H9 (cell line): ENCODE results near the gene RIOX2. TPM values are rescaled to one million over a fixed set of nuclear protein-coding genes. Genes with fewer than 3 reads are reported as not detected.

Source experiments
- DNase-seq: peaks from one replicate; pipeline ENCODE4 v3.0.0-alpha.2; 2017
- H2AFZ ChIP-seq: one replicate; pipeline ENCODE4 v1.6.1; 2013; ENCODE audit warnings: mild to moderate bottlenecking, low read length, control low read depth, moderate library complexity
- H2AK5ac ChIP-seq: 2 replicates; pipeline ENCODE4 v1.6.1; 2013; ENCODE audit warnings: low read length, control low read depth, mixed read lengths; ENCODE audit not compliant: insufficient read length
- H2BK120ac ChIP-seq: one replicate; pipeline ENCODE4 v1.6.1; 2013; ENCODE audit warnings: low read depth, mild to moderate bottlenecking, low read length, control low read depth, inconsistent platforms; ENCODE audit not compliant: poor library complexity, severe bottlenecking
- H2BK12ac ChIP-seq: 2 replicates; pipeline ENCODE4 v1.6.1; 2013; ENCODE audit warnings: low read length, control low read depth, mixed read lengths, low read depth; ENCODE audit not compliant: insufficient read length
- H2BK15ac ChIP-seq: 2 replicates; pipeline ENCODE4 v1.6.1; 2013; ENCODE audit warnings: low read depth, low read length, control low read depth
- H2BK20ac ChIP-seq: one replicate; pipeline ENCODE4 v1.6.1; 2013; ENCODE audit warnings: low read depth, mild to moderate bottlenecking, low read length, control low read depth, inconsistent platforms; ENCODE audit not compliant: poor library complexity, severe bottlenecking
- H2BK5ac ChIP-seq: 2 replicates; pipeline ENCODE4 v1.6.1; 2013; ENCODE audit warnings: low read length, control low read depth, mixed read lengths; ENCODE audit not compliant: insufficient read length
- H3K14ac ChIP-seq: 2 replicates; pipeline ENCODE4 v1.6.1; 2013; ENCODE audit warnings: low read length, control low read depth; ENCODE audit not compliant: insufficient read depth
- H3K18ac ChIP-seq: 2 replicates; pipeline ENCODE4 v1.6.1; 2013; ENCODE audit warnings: low read depth, mild to moderate bottlenecking, mixed read lengths, low read length, control low read depth; ENCODE audit not compliant: insufficient read length
- H3K23ac ChIP-seq: 2 replicates; pipeline ENCODE4 v1.6.1; 2013; ENCODE audit warnings: low read length, control low read depth, mixed read lengths, low read depth; ENCODE audit not compliant: insufficient read length
- H3K23me2 ChIP-seq: 2 replicates; pipeline ENCODE4 v1.6.1; 2013; ENCODE audit warnings: low read depth, mild to moderate bottlenecking, mixed read lengths, low read length, control low read depth; ENCODE audit not compliant: insufficient read length, poor library complexity, severe bottlenecking
- H3K27ac ChIP-seq: 2 replicates; pipeline ENCODE4 v1.5.1; 2013; ENCODE audit warnings: low read length, control low read depth, mixed read lengths, low read depth; ENCODE audit not compliant: insufficient read length
- H3K27me3 ChIP-seq: 2 replicates; pipeline ENCODE4 v1.6.1; 2013; ENCODE audit warnings: low read length, control low read depth, inconsistent platforms; ENCODE audit not compliant: insufficient read depth
- H3K4ac ChIP-seq: 2 replicates; pipeline ENCODE4 v1.6.1; 2013; ENCODE audit warnings: low read depth, mild to moderate bottlenecking, control low read depth, inconsistent platforms, low read length, moderate library complexity
- H3K4me1 ChIP-seq: 2 replicates; pipeline ENCODE4 v1.6.1; 2013; ENCODE audit warnings: low read length, control low read depth, inconsistent platforms; ENCODE audit not compliant: insufficient read depth
- H3K4me2 ChIP-seq: 2 replicates; pipeline ENCODE4 v1.6.1; 2013; ENCODE audit warnings: low read length, control low read depth, mixed read lengths; ENCODE audit not compliant: insufficient read length, insufficient read depth
- H3K56ac ChIP-seq: 2 replicates; pipeline ENCODE4 v1.6.1; 2013; ENCODE audit warnings: low read depth, mild to moderate bottlenecking, mixed read lengths, low read length, control low read depth; ENCODE audit not compliant: insufficient read length
- H3K79me1 ChIP-seq: 2 replicates; pipeline ENCODE4 v1.6.1; 2013; ENCODE audit warnings: low read depth, mild to moderate bottlenecking, moderate library complexity, low read length, control low read depth, inconsistent platforms; ENCODE audit not compliant: insufficient read depth, poor library complexity, severe bottlenecking
- H3K79me2 ChIP-seq: 2 replicates; pipeline ENCODE4 v1.6.1; 2013; ENCODE audit warnings: low read length, control low read depth, inconsistent platforms; ENCODE audit not compliant: insufficient read depth
- H3K9ac ChIP-seq: 2 replicates; pipeline ENCODE4 v1.6.1; 2013; ENCODE audit warnings: low read length, control low read depth, mixed read lengths; ENCODE audit not compliant: insufficient read length; ENCODE audit errors: extremely low read depth
- H3K9me3 ChIP-seq: one replicate; pipeline ENCODE4 v1.6.1; 2013; ENCODE audit warnings: low read depth, low read length, inconsistent platforms; ENCODE audit not compliant: control insufficient read depth
- H3T11ph ChIP-seq: one replicate; pipeline ENCODE4 v1.6.1; 2013; ENCODE audit warnings: mild to moderate bottlenecking, low read length, control low read depth, inconsistent platforms
- H4K20me1 ChIP-seq: one replicate; pipeline ENCODE4 v1.6.1; 2013; ENCODE audit not compliant: control insufficient read depth, insufficient read length, insufficient read depth
- H4K5ac ChIP-seq: 2 replicates; pipeline ENCODE4 v1.6.1; 2013; ENCODE audit warnings: low read depth, mild to moderate bottlenecking, mixed read lengths, low read length, control low read depth; ENCODE audit not compliant: insufficient read length
- H4K8ac ChIP-seq: replicated peaks from 2 replicates; pipeline ENCODE4 v1.6.1; 2013; ENCODE audit warnings: low read length, control low read depth, mixed read lengths, low read depth; ENCODE audit not compliant: insufficient read length
- H4K91ac ChIP-seq: 2 replicates; pipeline ENCODE4 v1.6.1; 2013; ENCODE audit warnings: low read depth, mild to moderate bottlenecking, moderate library complexity, mixed read lengths, low read length, control low read depth; ENCODE audit not compliant: insufficient read length
- H3K27ac Mint-ChIP-seq, 3 experiments: 2 replicates in 2 of 3; 3 replicates in 1 of 3; pipeline ENCODE4 v1.8.0; 2020 to 2021; ENCODE audit warnings: mixed read lengths in 3 of 3, mild to moderate bottlenecking in 1 of 3, moderate library complexity in 1 of 3
- H3K27me3 Mint-ChIP-seq: 2 replicates; pipeline ENCODE4 v1.8.0; 2021; ENCODE audit warnings: low read depth, mild to moderate bottlenecking, moderate library complexity, mixed read lengths
- H3K36me3 Mint-ChIP-seq, 3 experiments: 2 replicates in 2 of 3; 3 replicates in 1 of 3; pipeline ENCODE4 v1.8.0; 2020 to 2021; ENCODE audit warnings: low read depth in 3 of 3, mixed read lengths in 3 of 3; ENCODE audit not compliant: insufficient read depth in 1 of 3
- H3K4me1 Mint-ChIP-seq, 2 experiments: 2 replicates each; pipeline ENCODE4 v1.8.0; 2020; ENCODE audit warnings: mixed read lengths in 2 of 2
- H3K4me3 Mint-ChIP-seq, 2 experiments: 2 replicates in 1 of 2; 3 replicates in 1 of 2; pipeline ENCODE4 v1.8.0; 2020 to 2021; ENCODE audit warnings: mild to moderate bottlenecking in 2 of 2, mixed read lengths in 2 of 2, moderate library complexity in 1 of 2
- H3K9me3 Mint-ChIP-seq, 2 experiments: 2 replicates in 1 of 2; 3 replicates in 1 of 2; pipeline ENCODE4 v1.8.0; 2020; ENCODE audit warnings: mild to moderate bottlenecking in 2 of 2, mixed read lengths in 2 of 2, moderate library complexity in 1 of 2
- CTCF ChIP-seq: fragments of 200-600 bp; sonication (generic); conservative IDR thresholded peaks from 3 replicates; pipeline ENCODE4 v1.8.0; 2021; ENCODE audit warnings: antibody characterized with exemption, mild to moderate bottlenecking
- WGBS: extraction: QIAGEN DNeasy Blood & Tissue Kit; methylation state at CpG from one replicate; pipeline ENCODE4 v1.1.7; 2013; ENCODE audit warnings: missing lambda C conversion rate, low lambda C conversion rate, mixed read lengths; ENCODE audit not compliant: insufficient read length; ENCODE audit errors: extremely low coverage; 5-methylcytosine and 5-hydroxymethylcytosine counted together
- total RNA-seq: library from RNA; stranded (reverse); gene quantifications from 2 replicates; pipeline ENCODE4 v1.2.1, GENCODE V29; 2021

Gene RIOX2
- total RNA-seq, 1 experiment from 2014 or later: 15.5 TPM

GRCh38 chr3:97958396-97958795, 13.8 kb downstream of the RIOX2 start:
- no peak overlapping the region for H2BK5ac ChIP-seq
- H3K18ac ChIP-seq: no peak overlapping the region
- H3K23ac ChIP-seq: no peak overlapping the region
- no CpG with 5 or more reads among the region's 2 CpGs for WGBS
- no peak for DNase-seq
- no peak overlapping the region for H4K5ac ChIP-seq
- H4K91ac ChIP-seq: no peak overlapping the region
- H3K9ac ChIP-seq: no peak overlapping the region
- no peaks in the 10 kb centered on the region for H3K4me1 ChIP-seq
- no peak overlapping the region for H2BK20ac ChIP-seq
- H4K20me1 ChIP-seq: no peaks in the 10 kb centered on the region
- Mint-ChIP-seq H3K36me3 (peaks cover 0 to 8% (median 2%) of the 10 kb centered on the region in 3 experiments; a peak in 3 of 7 replicates), H3K4me1 (peaks cover 0 to 2% of the 10 kb centered on the region in 2 experiments; a peak in 1 of 4 replicates), H3K4me3 (no peak overlapping the region), H3K27ac (no peak overlapping the region), H3K27me3 (no peaks in the 10 kb centered on the region), H3K9me3 (no peaks in the 10 kb centered on the region)
- no peaks in the 10 kb centered on the region for H3K23me2 ChIP-seq
- H3K4me2 ChIP-seq: no peak overlapping the region
- H2BK120ac ChIP-seq: no peak overlapping the region
- no peak overlapping the region for H3K27ac ChIP-seq
- no peaks in the 10 kb centered on the region for H3K79me1 ChIP-seq
- no peak overlapping the region for H3K56ac ChIP-seq
- H3K9me3 ChIP-seq: no peaks in the 10 kb centered on the region
- no peaks in the 10 kb centered on the region for H3K27me3 ChIP-seq
- no peak overlapping the region for H2AK5ac ChIP-seq
- no peak overlapping the region for H3K14ac ChIP-seq
- H2AFZ ChIP-seq: no peak overlapping the region
- H3K79me2 ChIP-seq: peaks cover 3% of the 10 kb centered on the region
- no peak overlapping the region for H4K8ac ChIP-seq
- H2BK15ac ChIP-seq: no peak overlapping the region
- no peak overlapping the region for H2BK12ac ChIP-seq
- H3T11ph ChIP-seq: no peak overlapping the region
- TF ChIP-seq CTCF: no peak
- H3K4ac ChIP-seq: no peak overlapping the region
